ENCODE results near the gene GHRH. TPM values are rescaled to one million over a fixed set of nuclear protein-coding genes. Genes with fewer than 3 reads are reported as not detected.

Gene GHRH
- total and polyA plus RNA-seq, 4 donors, result not detected

DNA sequence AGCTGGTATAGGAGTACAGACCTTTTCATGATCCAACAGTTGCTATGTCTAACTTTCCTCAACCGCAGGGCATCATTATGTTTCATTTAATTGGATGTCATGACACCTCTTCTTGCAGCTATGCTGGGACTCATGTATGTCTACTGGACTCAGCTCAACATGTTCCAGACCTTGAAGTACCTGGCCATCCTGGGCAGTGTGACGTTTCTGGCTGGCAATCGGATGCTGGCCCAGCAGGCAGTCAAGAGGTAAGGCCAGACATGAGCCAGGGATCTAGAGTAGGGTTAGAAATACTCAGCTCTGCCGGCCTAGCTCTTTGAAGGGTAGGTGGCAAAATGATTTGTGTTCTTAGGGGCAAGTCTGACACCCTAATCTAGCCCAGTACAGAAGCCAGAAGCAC lies 25.2 kb downstream of the GHRH start:
- Histone ChIP-seq H3K9ac (ENCODE audit: low read depth in 1 of 2, low read length in 2 of 2) (no peak overlapping the region), H3K27ac (ENCODE audit: low read depth in 1 of 2, low read length in 2 of 2) (no peak overlapping the region), H3K36me3 (ENCODE audit: control insufficient read depth in 4 of 4, insufficient read depth in 3 of 4, low read depth in 1 of 4, low read length in 3 of 4) (peaks cover 11 to 89% (median 71%) of the 10 kb centered on the region in 4 donors), H3K9me3 (ENCODE audit: control insufficient read depth in 4 of 4, low read length in 3 of 4) (no peaks in the 10 kb centered on the region), H3K4me3 (ENCODE audit: low read depth in 1 of 3, low read length in 3 of 3) (no peak overlapping the region), H3K4me1 (ENCODE audit: control insufficient read depth in 4 of 4, insufficient read depth in 4 of 4, low read length in 3 of 4) (no peaks in the 10 kb centered on the region), H3K27me3 (ENCODE audit: control insufficient read depth in 4 of 4, insufficient read depth in 4 of 4, low read length in 3 of 4) (no peaks in the 10 kb centered on the region)
- no peak for DNase-seq (ENCODE audit: low spot score)
- TF ChIP-seq YY1 (IDR thresholded peaks at IDR 0.05) (no peak), RAD21 (IDR thresholded peaks at IDR 0.05) (no peak), GABPA (IDR thresholded peaks at IDR 0.05 in 1 of 2, conservative IDR thresholded peaks at IDR 0.05 in 1 of 2) (no peak), ATF3 (IDR thresholded peaks at IDR 0.05) (no peak)
- 96% methylated on average over 4 of the region's 4 CpGs for WGBS

DNA sequence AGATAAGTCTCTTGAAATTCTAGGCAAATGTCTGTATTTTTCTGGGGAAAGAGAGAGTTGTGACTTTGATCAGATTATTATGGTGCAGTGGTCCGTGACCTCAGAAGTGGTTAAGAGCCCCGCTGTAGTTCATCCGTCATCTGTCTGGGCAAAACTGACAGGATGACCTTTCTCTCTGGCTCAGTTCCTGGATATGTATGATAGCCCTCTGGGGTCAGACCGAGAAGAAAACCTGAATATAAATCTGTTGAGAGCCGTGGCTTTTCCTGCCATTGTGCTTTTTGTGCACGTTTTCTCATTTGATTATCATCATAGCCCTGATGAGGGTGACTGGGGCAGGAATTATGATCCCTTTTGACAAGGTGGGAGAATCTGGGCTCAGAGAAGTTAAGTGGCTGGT lies 26.5 kb downstream of the GHRH start:
- Histone ChIP-seq H3K36me3 (ENCODE audit: control insufficient read depth in 4 of 4, insufficient read depth in 3 of 4, low read depth in 1 of 4, low read length in 3 of 4) (peaks cover 13 to 91% (median 71%) of the 10 kb centered on the region in 4 donors), H3K9me3 (ENCODE audit: control insufficient read depth in 4 of 4, low read length in 3 of 4) (no peaks in the 10 kb centered on the region), H3K9ac (ENCODE audit: low read depth in 1 of 2, low read length in 2 of 2) (no peak overlapping the region), H3K4me3 (ENCODE audit: low read depth in 1 of 3, low read length in 3 of 3) (no peak overlapping the region), H3K27ac (ENCODE audit: low read depth in 1 of 2, low read length in 2 of 2) (no peak overlapping the region), H3K4me1 (ENCODE audit: control insufficient read depth in 4 of 4, insufficient read depth in 4 of 4, low read length in 3 of 4) (no peaks in the 10 kb centered on the region), H3K27me3 (ENCODE audit: control insufficient read depth in 4 of 4, insufficient read depth in 4 of 4, low read length in 3 of 4) (no peaks in the 10 kb centered on the region)
- WGBS, result 81% methylated on average over 6 of the region's 6 CpGs
- DNase-seq (ENCODE audit: low spot score), result no peak
- no peak for TF ChIP-seq RAD21 (IDR thresholded peaks at IDR 0.05)
- TF ChIP-seq TAF1 (conservative IDR thresholded peaks at IDR 0.05), result no peak
- TF ChIP-seq, protein P1, sequence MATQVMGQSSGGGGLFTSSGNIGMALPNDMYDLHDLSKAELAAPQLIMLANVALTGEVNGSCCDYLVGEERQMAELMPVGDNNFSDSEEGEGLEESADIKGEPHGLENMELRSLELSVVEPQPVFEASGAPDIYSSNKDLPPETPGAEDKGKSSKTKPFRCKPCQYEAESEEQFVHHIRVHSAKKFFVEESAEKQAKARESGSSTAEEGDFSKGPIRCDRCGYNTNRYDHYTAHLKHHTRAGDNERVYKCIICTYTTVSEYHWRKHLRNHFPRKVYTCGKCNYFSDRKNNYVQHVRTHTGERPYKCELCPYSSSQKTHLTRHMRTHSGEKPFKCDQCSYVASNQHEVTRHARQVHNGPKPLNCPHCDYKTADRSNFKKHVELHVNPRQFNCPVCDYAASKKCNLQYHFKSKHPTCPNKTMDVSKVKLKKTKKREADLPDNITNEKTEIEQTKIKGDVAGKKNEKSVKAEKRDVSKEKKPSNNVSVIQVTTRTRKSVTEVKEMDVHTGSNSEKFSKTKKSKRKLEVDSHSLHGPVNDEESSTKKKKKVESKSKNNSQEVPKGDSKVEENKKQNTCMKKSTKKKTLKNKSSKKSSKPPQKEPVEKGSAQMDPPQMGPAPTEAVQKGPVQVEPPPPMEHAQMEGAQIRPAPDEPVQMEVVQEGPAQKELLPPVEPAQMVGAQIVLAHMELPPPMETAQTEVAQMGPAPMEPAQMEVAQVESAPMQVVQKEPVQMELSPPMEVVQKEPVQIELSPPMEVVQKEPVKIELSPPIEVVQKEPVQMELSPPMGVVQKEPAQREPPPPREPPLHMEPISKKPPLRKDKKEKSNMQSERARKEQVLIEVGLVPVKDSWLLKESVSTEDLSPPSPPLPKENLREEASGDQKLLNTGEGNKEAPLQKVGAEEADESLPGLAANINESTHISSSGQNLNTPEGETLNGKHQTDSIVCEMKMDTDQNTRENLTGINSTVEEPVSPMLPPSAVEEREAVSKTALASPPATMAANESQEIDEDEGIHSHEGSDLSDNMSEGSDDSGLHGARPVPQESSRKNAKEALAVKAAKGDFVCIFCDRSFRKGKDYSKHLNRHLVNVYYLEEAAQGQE (IDR thresholded peaks at IDR 0.05), result no peak
- TF ChIP-seq CTCF (IDR thresholded peaks at IDR 0.05; ENCODE audit: low read depth, low read length, missing input control), result no peak
- TF ChIP-seq FOXA2 (IDR thresholded peaks at IDR 0.05), result no peak
- TF ChIP-seq FOXA1 (IDR thresholded peaks at IDR 0.05), result no peak

- no peaks in the 10 kb centered on the region for H3K9me3 ChIP-seq (ENCODE audit: control insufficient read depth in 4 of 4, low read length in 3 of 4)
- H3K4me3 ChIP-seq (ENCODE audit: low read depth in 1 of 3, low read length in 3 of 3), result no peak overlapping the region
- H3K9ac ChIP-seq (ENCODE audit: low read depth in 1 of 2, low read length in 2 of 2), result no peak overlapping the region
- no peak for TF ChIP-seq YY1 (IDR thresholded peaks at IDR 0.05)
- 91% methylated on average over 5 of the region's 5 CpGs for WGBS
- no peaks in the 10 kb centered on the region for H3K4me1 ChIP-seq (ENCODE audit: control insufficient read depth in 4 of 4, insufficient read depth in 4 of 4, low read length in 3 of 4)
- no peaks in the 10 kb centered on the region for H3K27me3 ChIP-seq (ENCODE audit: control insufficient read depth in 4 of 4, insufficient read depth in 4 of 4, low read length in 3 of 4)
- no peak for DNase-seq (ENCODE audit: low spot score)
- H3K36me3 ChIP-seq (ENCODE audit: control insufficient read depth in 4 of 4, insufficient read depth in 3 of 4, low read depth in 1 of 4, low read length in 3 of 4), result peaks cover 15 to 91% (median 73%) of the 10 kb centered on the region in 4 donors
- H3K27ac ChIP-seq (ENCODE audit: low read depth in 1 of 2, low read length in 2 of 2), result no peak overlapping the region
Measured at GRCh38 chr20:37234254-37234581, 27.4 kb downstream of the GHRH start.

All from liver (tissue), 9 donors.